ENCODE data around the gene ZNF662. TPM values are rescaled to one million over a fixed set of nuclear protein-coding genes. Genes with fewer than 3 reads are reported as not detected.

ZNF662 gene
- total RNA-seq, 3 donors from 2014 or later: 6.7 to 14.4 (median 13.6) TPM

- DNase-seq (no peak), ATAC-seq (no peak)
- no peaks in the 10 kb centered on the region for H3K4me1 ChIP-seq (ENCODE audit: low read depth)
- intact Hi-C loops (cut with DNase I, micrococcal nuclease): no loop called here
- no peaks in the 10 kb centered on the region for H3K9me3 ChIP-seq
- H3K4me3 ChIP-seq: no peak overlapping the region
- no peak for TF ChIP-seq CTCF (IDR thresholded peaks at IDR 0.05)
- no peaks in the 10 kb centered on the region for H3K36me3 ChIP-seq (ENCODE audit: low read depth)
Observed at GRCh38 chr3:42934111-42934510, 28.2 kb downstream of the ZNF662 start.

- Histone ChIP-seq H3K9me3 (no peaks in the 10 kb centered on the region), H3K36me3 (ENCODE audit: low read depth) (no peaks in the 10 kb centered on the region), H3K4me3 (no peak overlapping the region), H3K4me1 (ENCODE audit: low read depth) (no peaks in the 10 kb centered on the region)
- intact Hi-C loops (cut with DNase I, micrococcal nuclease): no loop called here
- no peak for TF ChIP-seq CTCF (IDR thresholded peaks at IDR 0.05)
- ATAC-seq (no peak), DNase-seq (no peak)
Observed at GRCh38 chr3:42934910-42935309, 29.0 kb downstream of the ZNF662 start.

GRCh38 chr3:42935472-42935871 is 29.5 kb downstream of the ZNF662 start:
- DNase-seq (no peak), ATAC-seq (no peak)
- no peaks in the 10 kb centered on the region for H3K36me3 ChIP-seq (ENCODE audit: low read depth)
- TF ChIP-seq CTCF (IDR thresholded peaks at IDR 0.05): no peak
- no peaks in the 10 kb centered on the region for H3K9me3 ChIP-seq
- no peaks in the 10 kb centered on the region for H3K4me1 ChIP-seq (ENCODE audit: low read depth)
- intact Hi-C loops (cut with DNase I, micrococcal nuclease): no loop called here
- H3K4me3 ChIP-seq: no peak overlapping the region

GRCh38 chr3:42936157-42936981 is 30.4 kb downstream of the ZNF662 start:
- H3K4me1 ChIP-seq (ENCODE audit: low read depth): no peaks in the 10 kb centered on the region
- ATAC-seq (no peak), DNase-seq (peak in 2 of 3 donors; percentile 41 to 58)
- H3K36me3 ChIP-seq (ENCODE audit: low read depth): no peaks in the 10 kb centered on the region
- H3K4me3 ChIP-seq: no peak overlapping the region
- no peak for TF ChIP-seq CTCF (IDR thresholded peaks at IDR 0.05)
- H3K9me3 ChIP-seq: no peaks in the 10 kb centered on the region
- intact Hi-C loops (cut with DNase I, micrococcal nuclease): no loop called here

- Histone ChIP-seq H3K9me3 (no peaks in the 10 kb centered on the region), H3K4me3 (no peak overlapping the region), H3K36me3 (ENCODE audit: low read depth) (no peaks in the 10 kb centered on the region), H3K4me1 (ENCODE audit: low read depth) (no peaks in the 10 kb centered on the region)
- intact Hi-C loops (cut with DNase I, micrococcal nuclease): no loop called here
- no peak for DNase-seq
- TF ChIP-seq CTCF (IDR thresholded peaks at IDR 0.05): no peak
- no peak for ATAC-seq
Observed at GRCh38 chr3:42937334-42937733, 31.4 kb downstream of the ZNF662 start.

Data from mucosa of descending colon (tissue), 3 donors.